AG10803 (cell line): ENCODE results near the gene GPRIN1.

Experiments
- DNase-seq: peaks from one replicate; pipeline ENCODE4 v3.0.0; 2010; ENCODE audit warnings: low read depth
- H3K4me3 ChIP-seq: 2 replicates; pipeline ENCODE4 v1.5.1; 2011; ENCODE audit warnings: mild to moderate bottlenecking, low read length, control low read depth
- TF ChIP-seq, protein P1 (sequence below): conservative IDR thresholded peaks from 2 replicates; pipeline ENCODE4 v1.5.1; 2011; ENCODE audit warnings: mild to moderate bottlenecking, low read length, control low read depth, inconsistent platforms

The GPRIN1 gene

DNA sequence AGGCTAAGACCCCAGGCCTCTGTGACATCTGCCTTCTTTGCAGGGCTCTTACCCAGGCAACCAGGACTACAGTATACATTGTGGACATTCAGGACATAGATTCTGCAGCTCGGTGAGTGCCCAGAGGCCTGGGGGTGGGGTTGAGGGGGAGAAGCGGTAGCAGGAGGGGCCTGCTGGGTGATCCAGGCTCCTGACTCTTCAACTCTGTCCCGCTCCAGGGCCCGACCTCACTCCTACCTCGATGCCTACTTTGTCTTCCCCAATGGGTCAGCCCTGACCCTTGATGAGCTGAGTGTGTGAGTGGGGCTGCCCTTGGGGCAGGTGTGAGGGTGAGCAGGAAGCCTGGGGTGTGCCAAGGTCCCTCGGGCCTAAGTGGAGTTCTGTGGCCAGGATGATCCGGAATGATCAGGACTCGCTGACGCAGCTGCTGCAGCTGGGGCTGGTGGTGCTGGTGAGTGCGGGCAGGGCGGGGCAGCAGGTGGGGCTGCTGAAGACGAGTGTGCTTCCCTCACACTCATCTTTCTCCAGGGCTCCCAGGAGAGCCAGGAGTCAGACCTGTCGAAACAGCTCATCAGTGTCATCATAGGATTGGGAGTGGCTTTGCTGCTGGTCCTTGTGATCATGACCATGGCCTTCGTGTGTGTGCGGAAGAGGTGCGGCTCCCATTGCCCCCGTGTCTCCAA is 19.8 kb downstream of the GPRIN1 start:
- no peak for DNase-seq
- H3K4me3 ChIP-seq = no peak overlapping the region
- TF ChIP-seq, protein P1, sequence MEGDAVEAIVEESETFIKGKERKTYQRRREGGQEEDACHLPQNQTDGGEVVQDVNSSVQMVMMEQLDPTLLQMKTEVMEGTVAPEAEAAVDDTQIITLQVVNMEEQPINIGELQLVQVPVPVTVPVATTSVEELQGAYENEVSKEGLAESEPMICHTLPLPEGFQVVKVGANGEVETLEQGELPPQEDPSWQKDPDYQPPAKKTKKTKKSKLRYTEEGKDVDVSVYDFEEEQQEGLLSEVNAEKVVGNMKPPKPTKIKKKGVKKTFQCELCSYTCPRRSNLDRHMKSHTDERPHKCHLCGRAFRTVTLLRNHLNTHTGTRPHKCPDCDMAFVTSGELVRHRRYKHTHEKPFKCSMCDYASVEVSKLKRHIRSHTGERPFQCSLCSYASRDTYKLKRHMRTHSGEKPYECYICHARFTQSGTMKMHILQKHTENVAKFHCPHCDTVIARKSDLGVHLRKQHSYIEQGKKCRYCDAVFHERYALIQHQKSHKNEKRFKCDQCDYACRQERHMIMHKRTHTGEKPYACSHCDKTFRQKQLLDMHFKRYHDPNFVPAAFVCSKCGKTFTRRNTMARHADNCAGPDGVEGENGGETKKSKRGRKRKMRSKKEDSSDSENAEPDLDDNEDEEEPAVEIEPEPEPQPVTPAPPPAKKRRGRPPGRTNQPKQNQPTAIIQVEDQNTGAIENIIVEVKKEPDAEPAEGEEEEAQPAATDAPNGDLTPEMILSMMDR = no peak

DNA sequence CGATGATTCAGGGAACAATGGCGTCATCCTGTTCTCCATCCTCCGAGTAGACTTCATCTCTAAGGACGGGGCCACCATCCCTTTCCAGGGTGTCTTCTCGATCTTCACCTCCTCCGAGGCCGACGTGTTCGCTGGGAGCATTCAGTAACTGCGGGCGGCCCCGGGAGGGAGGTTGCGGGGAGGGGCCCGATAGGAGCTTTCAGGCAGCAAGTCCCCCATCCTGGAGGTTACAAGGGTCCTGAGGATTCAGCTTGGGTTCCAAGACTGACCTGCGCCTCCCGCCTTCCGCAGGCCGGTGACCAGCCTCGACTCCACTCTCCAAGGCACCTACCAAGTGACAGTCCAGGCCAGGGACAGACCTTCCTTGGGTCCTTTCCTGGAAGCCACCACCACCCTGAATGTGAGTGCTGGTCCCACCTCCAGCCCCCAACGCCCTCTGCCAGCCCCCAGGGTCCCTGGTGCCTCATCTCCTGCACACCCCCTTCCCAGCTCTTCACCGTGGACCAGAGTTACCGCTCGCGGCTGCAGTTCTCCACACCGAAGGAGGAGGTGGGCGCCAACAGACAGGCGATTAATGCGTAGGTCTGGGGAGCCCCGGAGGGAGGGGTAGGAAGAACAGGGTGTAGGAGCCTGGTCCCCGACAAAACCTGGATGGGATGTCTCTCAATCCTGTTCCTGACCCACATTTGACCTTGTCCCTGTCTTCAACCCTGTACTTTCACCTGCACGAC is 20.8 kb downstream of the GPRIN1 start:
- H3K4me3 ChIP-seq = no peak overlapping the region
- DNase-seq = no peak
- TF ChIP-seq, protein P1 = no peak

DNA sequence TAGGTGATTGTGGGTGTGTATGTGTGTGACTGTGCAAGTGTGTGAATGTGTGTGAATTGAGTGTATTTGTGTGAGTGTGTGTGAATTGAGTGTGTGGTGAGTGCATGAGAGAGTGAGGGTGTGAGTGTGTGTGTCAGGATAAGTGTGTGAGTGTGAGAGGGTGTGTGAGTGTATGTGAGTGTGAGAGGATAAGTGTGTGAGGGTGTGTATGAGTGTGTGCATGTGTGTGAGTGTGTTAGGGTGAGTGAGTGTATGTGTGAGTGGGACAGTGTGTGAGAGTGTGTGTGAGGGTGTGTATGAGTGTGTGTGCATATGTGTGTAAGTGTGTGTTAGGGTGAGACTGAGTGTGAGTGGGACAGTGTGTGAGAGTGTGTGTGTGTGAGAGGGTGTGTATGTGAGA is 21.7 kb downstream of the GPRIN1 start:
- no peak for DNase-seq
- TF ChIP-seq, protein P1 = no peak
- no peak overlapping the region for H3K4me3 ChIP-seq

DNA sequence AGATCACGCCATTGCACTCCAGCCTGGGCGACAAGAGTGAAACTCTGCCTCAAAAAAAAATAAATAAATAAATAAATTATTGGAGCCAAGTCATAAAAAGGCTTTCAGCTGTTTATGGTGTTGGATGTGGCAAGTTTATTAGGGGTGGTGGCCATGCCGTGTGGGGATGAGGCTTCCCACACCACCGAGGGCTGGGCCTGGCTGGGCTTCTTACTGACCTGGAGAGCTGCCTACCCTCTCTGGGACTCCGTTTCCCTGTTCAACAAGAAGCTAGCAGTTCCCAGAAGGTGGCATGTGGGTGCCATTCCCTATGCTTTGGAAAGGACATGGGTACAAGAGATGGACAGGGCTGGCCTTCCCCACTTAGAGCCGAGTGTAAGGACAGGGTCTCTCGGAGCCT is 22.6 kb downstream of the GPRIN1 start:
- no peak for DNase-seq

DNA sequence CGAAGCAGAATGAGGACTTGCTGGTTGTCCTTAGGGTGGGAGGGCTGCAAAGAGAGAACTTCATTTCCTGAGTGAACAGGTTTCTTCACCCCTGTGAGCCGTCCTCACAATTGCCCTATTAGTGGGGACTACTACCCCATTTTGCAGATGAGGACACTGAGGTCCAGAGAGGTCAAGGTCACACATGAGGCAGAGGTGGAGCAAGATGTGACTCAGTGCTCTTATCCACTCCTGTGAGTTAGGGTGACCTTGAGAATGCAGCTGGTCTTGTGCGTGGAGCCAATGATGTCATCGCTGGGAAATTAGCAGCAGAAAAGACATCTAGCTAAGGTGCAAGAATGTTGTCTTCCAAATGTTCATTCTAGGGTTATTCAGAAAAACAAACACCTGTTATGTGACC is 26.9 kb downstream of the GPRIN1 start:
- no peak for DNase-seq
- TF ChIP-seq, protein P1 = no peak
- no peak overlapping the region for H3K4me3 ChIP-seq

More for the DNA sequence above, 22.6 kb downstream of the GPRIN1 start:
- H3K4me3 ChIP-seq = no peak overlapping the region
- TF ChIP-seq, protein P1 = no peak

DNA sequence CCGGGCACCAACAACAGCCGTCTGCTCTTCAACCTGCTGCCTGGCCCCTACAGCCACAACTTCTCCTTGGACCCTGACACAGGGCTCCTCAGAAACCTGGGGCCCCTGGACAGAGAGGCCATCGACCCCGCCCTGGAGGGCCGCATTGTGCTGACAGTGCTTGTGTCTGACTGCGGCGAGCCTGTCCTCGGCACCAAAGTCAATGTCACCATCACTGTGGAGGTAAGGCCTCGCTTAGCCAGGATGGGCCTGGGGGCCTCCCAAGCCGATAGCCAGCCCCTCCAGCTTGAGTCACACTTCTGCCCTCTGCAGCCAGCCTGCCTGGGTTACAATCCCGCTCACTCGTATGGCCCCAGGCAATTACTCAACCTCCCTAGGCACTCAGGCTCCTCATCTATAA is 28.6 kb downstream of the GPRIN1 start:
- H3K4me3 ChIP-seq = no peak overlapping the region
- DNase-seq = no peak
- TF ChIP-seq, protein P1 = no peak

- no peak overlapping the region for H3K4me3 ChIP-seq
- TF ChIP-seq, protein P1 = no peak
- DNase-seq = no peak
Observed at GRCh38 chr5:176579323-176579722, 30.6 kb downstream of the GPRIN1 start.
